Bone marrow (tissue), 2 donors: ENCODE measurements around the gene AP2B1.
"Not testable (repeated sequence)": the region's sequence is repeated elsewhere in the genome, so short reads cannot be mapped to it uniquely, and the experiment has no call there.

Experiments
- DNase-seq, 2 donors: peaks; one replicate each; lab custom pipeline; 2025; lab: John Stamatoyannopoulos, UW

Gene AP2B1

DNA sequence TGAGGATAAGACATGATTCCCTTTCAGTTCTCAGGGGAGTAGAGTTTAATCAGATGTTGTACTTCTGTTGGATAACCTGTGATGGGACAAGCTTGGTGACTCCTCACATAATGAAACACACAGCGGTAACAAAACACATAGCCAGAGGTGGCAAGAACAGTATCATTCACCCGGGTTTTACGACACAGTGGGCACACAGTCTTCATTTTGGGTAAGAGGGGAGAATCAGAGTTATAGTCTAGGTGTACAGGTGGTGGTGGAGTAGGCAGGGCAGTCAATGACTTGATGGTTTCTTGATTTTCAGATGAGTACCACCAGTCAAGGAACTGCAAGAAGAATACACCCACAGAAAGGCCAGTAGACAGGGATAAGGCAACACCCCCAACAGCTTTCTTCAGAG, 11.4 kb upstream of the AP2B1 start:
- no peak for DNase-seq

DNA sequence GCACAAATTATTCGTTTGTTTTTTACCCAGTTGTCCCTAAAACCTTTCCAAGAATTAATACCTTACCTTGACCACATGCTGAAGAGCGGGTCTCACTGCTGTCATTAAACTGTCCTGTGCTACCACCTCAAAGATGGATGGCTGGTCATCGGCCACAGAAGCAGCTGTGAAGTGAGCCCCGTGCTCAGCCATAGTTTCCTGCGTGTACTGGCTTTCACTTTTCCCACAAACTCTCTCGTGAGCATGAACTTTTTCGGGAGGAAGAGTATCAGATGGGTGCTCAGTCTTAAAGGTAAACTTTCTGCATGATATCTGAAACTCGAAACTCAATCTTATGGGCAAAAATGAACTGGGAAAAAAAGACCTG, 9.3 kb upstream of the AP2B1 start:
- DNase-seq = no peak

DNA sequence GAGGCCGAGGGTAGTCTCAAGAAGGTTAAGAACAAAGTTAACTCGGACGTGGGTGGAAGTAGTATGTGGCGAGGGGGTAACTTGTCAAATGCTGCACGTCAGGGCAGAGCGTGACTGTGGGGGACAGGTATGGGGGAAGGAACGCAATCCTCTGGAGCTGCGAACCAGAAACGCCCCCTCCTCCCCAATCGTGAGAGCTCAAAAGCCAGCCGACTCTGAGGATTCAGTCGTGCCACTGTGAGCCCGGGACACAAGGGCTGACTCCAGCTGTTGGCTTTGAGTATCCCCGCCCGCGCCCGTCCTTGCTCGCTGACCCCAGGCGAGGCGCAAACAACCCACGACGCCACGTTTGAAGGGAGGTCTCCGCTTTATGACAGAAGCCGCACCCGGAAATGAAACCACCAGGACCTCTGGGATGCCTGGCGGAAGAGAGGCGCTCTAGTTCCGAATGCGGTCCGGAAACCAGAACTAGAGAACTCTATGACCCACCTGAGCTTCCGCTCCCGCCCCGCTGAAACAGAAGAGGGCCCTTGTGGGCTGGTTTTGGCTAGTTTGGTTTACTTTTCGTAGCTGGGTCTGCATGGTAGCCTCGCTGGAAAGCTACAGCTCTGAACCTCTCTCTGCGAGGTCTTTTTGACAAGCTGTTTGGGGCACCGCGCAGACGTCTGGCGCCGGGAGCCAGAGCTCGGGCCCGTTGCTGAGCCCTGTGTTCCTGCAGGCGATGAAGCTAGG, 8.8 kb upstream of the AP2B1 start, which contains the start of gene PEX12:
Gene PEX12 (minus strand): TSS at position 375 of the 732 bp plus-strand sequence. CDS start 550 bp downstream, outside the sequence.
- DNase-seq = peak; percentile 36 to 87

DNA sequence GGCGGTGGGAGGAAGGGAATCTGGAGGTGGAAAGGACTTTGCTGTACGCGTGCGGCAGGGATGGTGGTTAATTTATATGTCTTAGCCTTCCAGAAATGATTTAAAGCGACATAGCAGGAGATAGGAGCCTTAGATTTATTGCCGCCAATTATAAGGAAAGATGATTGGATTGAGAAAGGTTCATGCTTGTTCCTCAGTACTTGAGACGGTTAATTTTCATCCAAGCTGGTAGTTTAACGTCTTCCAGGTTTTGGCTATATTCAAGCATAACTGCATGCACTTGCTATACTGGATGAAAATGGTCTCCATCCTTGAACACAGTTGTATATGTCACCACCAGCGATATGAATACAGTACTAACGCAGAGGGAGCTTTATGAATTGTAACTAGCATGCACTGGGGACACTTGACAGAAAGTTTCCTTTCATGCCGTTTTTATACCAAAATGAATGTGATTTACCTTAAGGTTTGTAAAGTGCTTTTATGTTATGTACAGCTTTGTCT, 8.1 kb upstream of the AP2B1 start:
- no peak for DNase-seq

DNA sequence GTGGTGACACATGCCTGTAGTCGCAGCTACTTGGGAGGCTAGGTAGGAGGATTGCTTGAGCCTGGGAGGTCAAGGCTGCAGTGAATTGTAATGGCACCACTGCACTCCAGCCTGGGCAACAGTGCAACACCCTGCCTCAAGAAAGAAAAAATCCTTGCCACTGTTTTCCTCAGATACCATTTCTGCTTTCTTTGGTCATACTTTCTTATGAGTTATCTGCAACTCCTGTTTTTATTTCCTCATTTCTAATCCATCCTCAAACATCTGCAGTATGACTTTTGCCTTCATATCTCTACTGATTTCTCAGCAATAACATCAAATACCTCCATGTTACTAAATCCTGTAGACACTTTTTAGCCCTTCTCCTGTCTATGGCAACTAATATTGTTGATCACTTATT, 3.1 kb upstream of the AP2B1 start:
- DNase-seq = no peak

DNA sequence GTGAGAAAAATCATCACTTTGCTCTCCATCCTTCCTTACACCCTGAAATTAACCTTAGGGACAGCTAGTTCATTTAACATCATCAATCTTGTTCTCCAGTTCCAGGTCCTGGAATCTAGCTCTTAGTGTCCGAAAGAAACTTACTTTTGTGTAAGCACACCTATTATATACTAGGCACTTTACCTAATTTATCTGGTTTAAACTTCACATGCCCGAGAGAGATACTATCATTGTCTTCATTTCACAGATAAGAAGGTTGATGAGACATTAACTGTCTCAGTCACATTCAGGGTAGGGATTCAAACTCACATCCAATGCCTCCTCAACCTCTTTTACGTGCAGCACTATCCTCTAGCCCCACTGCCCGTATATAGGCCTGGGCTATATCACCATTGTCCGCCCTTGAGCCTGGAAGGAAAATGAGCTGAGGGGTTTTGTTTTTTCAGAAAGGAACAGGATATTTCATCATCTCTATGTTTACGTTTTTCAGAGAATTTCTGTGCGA, 501 bp upstream of the AP2B1 start:
- no peak for DNase-seq

DNA sequence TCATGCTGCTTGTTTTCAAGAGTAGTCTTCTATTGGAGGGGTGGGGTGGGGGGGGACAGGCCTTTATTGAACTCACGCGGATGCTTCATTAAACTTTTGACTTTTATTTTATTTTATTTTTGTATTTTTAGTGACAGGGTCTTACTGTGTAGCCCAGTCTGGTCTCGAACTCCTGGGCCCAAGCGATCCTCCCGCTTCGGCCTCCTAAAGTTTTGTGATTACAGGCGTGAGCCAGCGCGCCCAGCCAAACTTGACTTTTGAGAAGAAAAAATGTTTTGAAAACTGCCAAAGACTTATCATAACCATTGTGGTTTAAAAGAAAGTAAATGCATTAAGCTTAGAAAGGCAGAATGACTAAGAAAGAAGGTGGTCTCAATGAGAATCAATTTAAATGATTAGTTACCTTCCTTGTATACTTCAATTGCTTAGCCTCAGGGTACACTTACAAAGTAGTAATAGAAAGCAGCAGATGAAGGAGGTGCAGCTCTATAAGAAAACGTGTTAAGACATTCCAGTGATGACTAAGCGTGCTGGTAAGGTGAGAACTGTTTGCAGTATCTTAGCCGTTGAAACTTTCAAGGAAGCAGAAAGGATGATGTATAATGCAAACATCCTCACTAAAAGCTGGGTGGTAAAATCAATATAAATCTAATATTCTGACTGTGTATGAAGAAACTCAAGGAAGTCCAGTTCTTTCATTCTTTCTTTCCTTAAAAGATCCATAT, 1.2 kb downstream of the AP2B1 start:
- DNase-seq = no peak

DNA sequence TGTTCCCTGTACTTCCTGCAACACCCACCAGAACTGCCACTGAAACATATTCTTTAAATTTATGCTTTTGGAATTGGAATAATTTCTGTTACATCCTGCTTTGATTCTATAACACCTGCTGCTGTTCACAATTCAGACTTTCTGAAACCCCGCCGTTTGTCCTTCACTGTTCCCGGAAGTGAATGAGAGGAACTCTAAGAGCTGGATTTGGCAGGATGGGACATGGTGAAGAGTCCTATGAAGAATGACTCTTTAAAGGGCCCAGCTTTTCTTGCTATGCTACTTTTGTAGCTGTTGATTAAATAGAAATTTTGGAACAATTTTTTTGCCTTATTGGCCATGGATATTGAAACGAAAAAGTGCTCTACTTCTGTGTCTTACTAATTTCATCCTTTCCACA, 8.9 kb downstream of the AP2B1 start:
- DNase-seq = no peak

DNA sequence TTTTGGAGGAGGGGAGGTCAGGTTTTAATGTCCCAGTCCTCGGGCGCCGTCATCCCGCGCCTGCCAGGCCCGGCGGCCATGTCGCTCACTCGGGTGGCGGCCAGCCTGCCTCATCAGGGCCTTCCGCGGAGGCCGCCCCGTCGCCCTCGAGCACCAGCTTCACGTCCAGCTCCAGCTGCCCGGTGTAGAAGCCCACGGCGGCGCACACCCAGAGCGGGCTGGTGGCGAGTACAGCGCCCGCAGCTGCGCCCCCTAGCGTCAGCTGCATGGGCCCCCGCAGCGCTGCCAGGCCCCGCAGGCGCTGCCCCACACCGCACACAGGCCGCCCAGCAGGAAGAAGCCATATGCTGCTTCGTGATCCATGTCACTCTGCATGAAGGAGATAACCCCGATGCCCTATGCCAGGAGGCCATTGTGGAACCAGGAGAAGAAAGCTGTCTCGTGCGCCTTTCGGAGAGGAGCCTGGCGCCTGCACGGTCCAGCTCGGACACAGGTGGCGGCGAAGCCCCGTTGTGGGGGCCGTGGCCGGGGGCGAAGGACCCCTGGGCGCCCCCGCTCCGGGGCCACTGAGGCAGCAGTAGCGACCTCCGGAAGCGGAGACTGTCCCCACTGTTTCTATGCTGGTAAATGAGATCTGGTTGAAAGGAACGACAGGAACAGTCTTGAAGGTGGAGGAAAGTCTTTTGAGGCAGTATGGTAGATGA, 9.6 kb downstream of the AP2B1 start:
- no peak for DNase-seq

DNA sequence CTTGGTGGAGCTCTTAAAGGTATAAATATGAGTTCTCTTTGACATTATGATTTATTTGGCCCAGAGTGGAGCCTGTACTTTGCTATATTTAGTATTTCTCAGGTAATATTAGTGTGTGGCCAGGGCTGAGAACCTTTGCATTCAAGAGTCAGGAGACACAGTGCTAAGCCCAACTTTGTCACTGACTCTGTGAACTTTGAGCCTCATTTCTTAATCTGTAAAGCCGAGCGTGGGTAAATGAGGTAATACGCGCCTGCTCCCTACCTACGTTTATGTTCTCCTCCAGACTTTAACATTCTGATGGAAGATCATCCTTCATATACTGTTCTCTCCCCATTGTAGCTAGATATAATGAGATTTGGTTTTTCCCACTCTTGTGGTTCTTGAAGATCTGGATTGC, 10.5 kb downstream of the AP2B1 start:
- no peak for DNase-seq

DNA sequence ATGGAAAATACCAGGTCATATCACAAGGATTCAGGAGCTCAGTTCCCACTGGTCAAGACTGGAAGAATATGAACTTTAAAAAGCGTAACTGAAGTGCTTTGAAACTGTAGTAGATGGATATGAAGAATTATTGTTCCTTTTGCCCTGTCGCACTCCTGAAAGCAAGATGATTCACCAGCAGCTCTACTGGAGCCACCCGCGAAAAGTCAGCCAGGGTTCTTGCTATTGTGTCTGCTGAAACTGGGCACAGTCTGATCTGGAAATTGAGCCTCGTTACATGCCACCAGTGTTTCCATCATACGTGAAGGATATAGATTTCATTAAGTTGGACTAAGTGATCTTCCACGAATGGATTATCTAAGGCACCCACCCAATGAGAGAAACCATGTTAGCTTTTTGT, 16.6 kb downstream of the AP2B1 start:
- DNase-seq = no peak

DNA sequence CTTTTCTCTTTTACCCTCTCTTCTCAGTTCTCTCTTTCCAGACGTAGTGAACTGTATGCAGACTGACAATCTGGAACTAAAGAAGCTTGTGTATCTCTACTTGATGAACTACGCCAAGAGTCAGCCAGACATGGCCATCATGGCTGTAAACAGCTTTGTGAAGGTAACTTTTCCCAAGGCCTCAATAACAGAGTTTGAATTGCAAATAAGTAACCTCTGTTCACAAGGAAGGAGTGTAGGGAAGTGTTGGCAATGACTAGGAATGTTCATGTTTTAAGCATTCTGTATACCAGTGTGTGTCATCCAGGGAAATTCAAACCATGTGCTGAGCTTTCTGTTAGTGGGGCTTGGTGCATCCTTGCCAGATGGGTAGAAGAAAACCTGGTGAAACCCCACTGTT, 18.6 kb downstream of the AP2B1 start:
- no peak for DNase-seq

DNA sequence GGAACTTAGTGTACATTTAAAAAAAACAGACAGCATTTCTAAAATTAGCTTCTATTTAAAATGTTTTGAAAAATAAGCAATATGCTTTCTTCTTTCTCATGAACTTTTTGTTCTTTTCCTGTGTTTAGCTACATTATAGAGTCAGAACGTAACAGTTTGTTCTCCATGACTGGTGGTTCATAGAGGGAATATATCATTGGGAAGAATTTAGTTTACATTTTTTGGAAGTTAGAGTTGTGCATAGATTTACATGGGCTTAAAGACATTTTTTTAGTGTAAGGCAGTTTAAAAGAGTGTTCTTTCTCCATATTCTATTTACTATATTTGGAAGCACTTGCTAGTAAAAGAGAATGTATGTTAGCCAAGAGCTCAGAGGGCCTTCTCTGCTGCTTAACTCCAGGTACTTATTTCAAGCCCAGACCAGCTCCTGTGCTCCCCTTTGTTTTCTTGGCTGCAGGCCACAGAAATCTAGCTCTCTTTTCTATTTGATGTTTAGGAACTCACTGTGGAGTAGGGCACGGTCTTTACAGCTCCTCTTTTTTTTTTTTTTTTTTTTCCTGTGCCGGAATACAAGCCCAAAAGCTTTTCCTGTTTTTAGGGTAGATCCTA, 20.2 kb downstream of the AP2B1 start:
- no peak for DNase-seq

DNA sequence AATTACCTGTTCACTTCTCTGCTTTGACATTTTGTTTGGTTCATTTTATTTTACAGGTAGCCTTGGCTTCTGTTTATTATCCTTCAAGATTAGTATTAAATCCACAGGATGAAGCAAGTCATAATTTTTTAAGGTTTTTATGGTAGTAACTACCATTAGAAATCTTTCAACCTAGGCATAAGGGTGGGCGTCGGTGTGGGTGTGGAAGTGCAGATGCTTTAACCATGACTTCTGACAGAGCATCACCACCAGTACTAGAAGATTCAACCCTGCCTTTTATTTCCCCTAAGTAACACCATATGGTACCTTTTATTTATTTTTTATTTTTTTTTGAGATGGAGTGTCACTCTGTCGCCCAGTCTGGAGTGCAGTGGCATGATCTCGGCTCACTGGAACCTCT, 22.7 kb downstream of the AP2B1 start:
- DNase-seq = no peak

DNA sequence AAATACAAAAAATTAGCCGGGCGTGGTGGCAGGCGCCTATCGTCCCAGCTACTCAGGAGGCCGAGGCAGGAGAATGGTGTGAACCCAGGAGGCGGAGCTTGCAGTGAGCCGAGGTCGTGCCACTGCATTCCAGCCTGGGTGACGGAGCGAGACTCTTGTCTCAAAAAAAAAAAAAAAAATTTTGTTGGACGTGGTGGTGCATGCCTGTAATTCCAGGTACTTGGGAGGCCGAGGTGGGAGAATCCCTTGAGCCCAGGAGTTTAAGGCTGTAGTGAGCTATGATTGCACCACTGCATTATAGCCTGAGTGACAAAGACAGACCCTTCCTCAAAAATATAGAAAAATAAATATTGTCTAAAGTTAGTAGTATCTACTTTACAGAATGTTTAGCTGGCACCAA, 23.6 kb downstream of the AP2B1 start:
- not testable (repeated sequence) for DNase-seq

DNA sequence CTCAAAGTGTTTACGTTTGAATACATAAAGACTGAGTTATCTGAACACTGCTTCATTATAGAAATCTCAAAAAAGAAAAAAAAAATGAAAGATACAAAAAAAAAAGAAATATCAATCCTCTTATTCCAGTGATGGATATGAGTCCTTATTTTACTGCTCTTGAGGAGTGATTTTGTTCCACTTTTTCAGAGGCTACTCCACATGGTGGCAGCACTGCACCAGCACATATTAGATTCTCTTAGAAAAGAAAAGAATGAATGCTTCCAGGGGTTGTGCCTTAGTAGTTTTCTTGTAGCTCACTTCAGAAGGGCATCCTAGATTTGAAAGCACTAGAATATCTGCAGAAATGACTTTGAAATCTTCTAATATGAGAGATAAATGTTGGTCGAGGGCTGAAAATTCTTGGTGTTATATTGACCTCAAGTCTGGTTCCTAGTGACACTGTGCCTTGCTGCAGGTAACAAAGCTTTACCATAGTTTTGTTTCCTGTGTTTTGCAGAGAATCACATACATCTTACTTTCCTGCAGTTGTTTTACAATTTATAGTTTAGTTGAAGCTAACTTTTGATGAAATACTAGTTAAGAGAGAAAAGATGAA, 25.9 kb downstream of the AP2B1 start:
- peak in 1 of 2 donors; percentile 18 for DNase-seq

DNA sequence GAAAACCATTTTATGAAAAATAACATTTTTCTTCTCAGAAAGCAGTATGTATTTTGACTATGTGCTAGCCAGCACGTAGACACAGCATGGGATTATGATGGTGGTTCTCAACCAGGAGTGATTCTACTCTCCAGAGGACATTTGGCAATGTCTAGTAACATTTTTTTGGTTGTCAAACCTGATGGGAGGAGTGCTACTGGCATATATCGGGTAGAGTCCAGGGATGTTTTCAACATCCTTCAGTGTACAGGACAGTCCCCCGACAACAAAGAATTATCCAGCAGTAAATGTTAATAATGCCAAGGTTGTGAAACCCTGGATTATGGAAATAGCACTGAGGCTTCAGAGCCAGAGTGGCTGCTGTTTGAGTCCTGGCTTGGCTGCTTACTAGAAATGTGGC, 27.7 kb downstream of the AP2B1 start:
- DNase-seq = no peak

DNA sequence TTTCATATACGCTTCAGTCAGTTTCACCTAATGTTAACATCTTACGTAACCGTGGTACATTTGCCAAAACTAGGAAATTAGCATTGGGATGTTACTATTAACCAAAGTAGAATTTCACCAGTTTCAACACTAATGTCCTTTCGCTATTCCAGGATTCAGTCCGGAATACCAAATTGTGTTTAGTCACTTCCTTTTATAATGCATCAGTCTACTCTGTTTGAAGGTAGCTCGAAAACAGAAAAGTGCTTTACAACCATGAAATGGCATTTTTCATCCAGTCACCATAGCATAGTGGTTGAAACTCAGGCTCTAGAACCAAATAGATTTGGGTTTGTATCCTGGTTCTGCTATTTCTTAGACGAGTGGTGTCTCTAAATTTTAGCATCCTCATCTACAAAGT, 29.4 kb downstream of the AP2B1 start:
- no peak for DNase-seq

DNA sequence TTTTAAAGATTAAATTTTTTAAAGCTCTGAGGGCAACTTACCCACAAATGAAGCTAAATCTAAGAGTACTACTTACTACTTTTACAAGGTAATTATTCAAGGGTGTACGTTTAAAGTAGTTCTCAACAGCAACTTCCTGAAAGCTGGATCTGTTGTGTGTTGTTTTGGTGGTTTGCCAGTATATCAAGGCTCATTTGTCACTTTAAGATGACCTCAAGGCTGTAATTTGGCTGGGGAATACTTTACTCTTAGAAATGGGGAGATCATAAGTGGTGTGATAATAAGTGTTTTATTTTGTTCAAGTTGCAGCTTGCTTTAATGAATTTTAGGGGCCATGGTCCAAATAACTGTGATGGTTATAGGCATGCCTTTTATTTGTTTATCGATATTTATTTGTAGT, 30.4 kb downstream of the AP2B1 start:
- no peak for DNase-seq

DNA sequence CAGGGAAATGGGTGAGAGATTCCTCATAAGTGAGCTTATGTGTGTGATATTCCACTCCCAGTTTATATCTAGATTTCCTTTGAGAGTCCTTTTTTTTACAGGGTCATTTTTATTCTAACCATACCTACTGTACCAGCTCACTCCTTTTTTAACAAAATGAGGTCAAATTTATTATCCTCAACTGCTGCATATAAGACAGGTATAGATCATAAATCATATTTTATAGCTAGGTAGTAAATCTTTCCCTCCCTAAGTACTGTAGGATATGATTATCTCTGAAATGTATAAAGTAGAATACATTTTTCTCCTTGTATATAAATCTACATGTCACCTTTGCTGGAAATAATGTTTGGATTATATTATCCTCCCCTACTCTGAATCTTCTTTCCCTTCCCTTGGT, 31.5 kb downstream of the AP2B1 start:
- DNase-seq = no peak

DNA sequence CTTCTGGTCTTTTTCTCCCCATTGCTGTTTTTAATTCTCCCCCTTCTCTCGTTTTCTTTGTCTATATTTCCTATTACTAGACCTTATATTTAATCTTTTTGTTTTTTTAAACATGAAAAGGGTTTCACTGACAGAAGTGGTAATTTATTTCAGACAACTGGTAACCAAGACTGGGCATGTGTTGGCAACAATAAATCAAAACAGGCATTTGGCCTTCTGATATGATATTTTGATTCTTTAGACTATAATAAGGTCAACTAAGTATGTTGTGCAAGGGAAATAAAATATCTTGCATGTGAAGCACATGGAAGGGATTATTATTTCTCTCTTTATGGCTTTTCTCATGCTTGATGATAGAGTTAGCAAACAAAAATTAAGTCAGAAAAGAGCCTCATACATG, 34.6 kb downstream of the AP2B1 start:
- no peak for DNase-seq

DNA sequence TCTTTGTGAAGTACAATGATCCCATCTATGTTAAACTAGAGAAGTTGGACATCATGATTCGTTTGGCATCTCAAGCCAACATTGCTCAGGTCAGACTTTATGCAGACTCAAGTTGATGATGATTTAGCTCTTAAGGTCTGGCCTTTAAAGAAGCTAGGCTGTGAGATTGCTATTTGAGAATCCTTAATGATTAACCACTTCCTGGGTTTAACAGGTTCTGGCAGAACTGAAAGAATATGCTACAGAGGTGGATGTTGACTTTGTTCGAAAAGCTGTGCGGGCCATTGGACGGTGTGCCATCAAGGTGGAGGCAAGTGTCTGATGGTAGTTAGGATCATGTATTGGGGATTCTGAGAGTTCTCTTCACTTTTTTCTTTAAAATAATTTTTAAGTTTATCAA, 40.3 kb downstream of the AP2B1 start:
- no peak for DNase-seq
